Brain microvascular endothelial cell (primary cell): ENCODE data around the gene SLC35C1.

Source experiments
- DNase-seq: peaks from one replicate; pipeline ENCODE4 v3.0.0-alpha.2; 2020
- H3K27ac ChIP-seq: fragments of 250-450 bp; sonication (Bioruptor Pico); 2 replicates; pipeline ENCODE4 v1.5.1; 2020; ENCODE audit warnings: mild to moderate bottlenecking, moderate library complexity
- H3K27me3 ChIP-seq: fragments of 250-450 bp; sonication (Bioruptor Pico); replicated peaks from 2 replicates; pipeline ENCODE4 v1.5.1; 2020; ENCODE audit warnings: mild to moderate bottlenecking
- H3K36me3 ChIP-seq: fragments of 250-450 bp; sonication (Bioruptor Pico); replicated peaks from 2 replicates; pipeline ENCODE4 v1.5.1; 2020; ENCODE audit warnings: mild to moderate bottlenecking
- H3K4me3 ChIP-seq: 2 replicates; pipeline ENCODE4 v1.5.1; 2011; ENCODE audit warnings: low read depth, mild to moderate bottlenecking, control low read depth, low read length, moderate library complexity
- in situ Hi-C: cut with HindIII; loops from 2 replicates; pipeline ENCODE4 v1.10.0; 2017; ENCODE audit warnings: low sequenced_read_pairs, low pct_ligation_motif_present
- TF ChIP-seq, protein P1 (sequence below): IDR thresholded peaks from 2 replicates; pipeline ENCODE4 v1.5.1; 2011; ENCODE audit warnings: low read depth, mild to moderate bottlenecking, moderate library complexity, low read length, control low read depth, inconsistent platforms; ENCODE audit errors: missing control alignments

SLC35C1 gene

DNA sequence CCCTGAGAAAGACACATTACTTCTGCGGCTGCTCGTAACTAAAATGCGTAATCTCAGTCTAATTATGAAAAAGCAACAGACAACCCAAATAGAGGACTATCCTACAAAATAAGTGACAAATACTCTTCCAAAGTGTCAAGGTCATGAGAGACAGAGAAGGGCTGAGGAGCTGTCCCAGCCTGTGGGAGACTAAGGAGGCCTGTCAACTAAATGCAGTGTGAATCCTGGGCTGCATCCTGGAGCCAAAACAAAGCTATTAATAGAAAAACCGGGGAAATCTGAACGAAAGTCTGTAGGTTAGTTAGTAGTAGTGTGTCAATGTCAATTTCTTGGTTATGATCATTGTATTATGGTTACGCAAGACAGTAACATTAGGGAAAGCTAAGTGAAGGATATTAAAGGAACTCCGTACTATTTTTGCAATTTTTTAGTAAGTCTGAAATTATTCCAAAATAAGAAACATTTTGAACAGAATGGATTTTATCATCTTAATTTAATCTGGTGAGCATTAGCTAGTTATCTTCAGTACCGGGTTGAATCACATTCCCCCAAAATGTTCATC lies 39.8 kb upstream of the SLC35C1 start:
- no peaks in the 10 kb centered on the region for H3K36me3 ChIP-seq
- in situ Hi-C loops = loop anchor here (25.0 kb wide), 1 partner anchor 378 kb away; no protein-coding TSS in a partner anchor
- TF ChIP-seq, protein P1, sequence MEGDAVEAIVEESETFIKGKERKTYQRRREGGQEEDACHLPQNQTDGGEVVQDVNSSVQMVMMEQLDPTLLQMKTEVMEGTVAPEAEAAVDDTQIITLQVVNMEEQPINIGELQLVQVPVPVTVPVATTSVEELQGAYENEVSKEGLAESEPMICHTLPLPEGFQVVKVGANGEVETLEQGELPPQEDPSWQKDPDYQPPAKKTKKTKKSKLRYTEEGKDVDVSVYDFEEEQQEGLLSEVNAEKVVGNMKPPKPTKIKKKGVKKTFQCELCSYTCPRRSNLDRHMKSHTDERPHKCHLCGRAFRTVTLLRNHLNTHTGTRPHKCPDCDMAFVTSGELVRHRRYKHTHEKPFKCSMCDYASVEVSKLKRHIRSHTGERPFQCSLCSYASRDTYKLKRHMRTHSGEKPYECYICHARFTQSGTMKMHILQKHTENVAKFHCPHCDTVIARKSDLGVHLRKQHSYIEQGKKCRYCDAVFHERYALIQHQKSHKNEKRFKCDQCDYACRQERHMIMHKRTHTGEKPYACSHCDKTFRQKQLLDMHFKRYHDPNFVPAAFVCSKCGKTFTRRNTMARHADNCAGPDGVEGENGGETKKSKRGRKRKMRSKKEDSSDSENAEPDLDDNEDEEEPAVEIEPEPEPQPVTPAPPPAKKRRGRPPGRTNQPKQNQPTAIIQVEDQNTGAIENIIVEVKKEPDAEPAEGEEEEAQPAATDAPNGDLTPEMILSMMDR = no peak

DNA sequence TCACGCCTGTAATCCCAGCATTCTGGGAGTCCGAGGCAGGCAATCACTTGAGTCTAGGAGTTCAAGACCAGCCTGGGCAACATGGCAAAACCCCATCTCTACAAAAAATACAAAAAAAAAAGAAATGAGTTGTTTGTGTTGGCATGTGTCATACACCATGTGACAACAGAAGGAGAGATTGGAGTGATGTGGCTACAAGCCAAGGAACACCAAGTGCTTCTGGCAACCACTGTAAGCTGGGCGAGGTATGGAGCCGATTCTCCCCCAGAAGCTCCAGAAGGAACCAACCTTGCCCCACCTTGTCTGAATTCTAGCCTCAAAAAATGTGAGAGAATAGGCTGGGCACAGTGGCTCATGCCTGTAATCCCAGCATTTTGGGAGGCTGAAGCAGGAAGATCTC lies 39.1 kb upstream of the SLC35C1 start:
- no peak for DNase-seq
- Histone ChIP-seq H3K36me3 (no peaks in the 10 kb centered on the region), H3K27ac (no peak overlapping the region), H3K27me3 (no peaks in the 10 kb centered on the region), H3K4me3 (no peak overlapping the region)
- TF ChIP-seq, protein P1 = no peak
- in situ Hi-C loops = loop anchor here (25.0 kb wide), 1 partner anchor 379 kb away; no protein-coding TSS in a partner anchor

More for the DNA sequence above, 39.8 kb upstream of the SLC35C1 start:
- Histone ChIP-seq H3K4me3 (no peak overlapping the region), H3K27ac (no peak overlapping the region), H3K27me3 (no peaks in the 10 kb centered on the region)
- no peak for DNase-seq

DNA sequence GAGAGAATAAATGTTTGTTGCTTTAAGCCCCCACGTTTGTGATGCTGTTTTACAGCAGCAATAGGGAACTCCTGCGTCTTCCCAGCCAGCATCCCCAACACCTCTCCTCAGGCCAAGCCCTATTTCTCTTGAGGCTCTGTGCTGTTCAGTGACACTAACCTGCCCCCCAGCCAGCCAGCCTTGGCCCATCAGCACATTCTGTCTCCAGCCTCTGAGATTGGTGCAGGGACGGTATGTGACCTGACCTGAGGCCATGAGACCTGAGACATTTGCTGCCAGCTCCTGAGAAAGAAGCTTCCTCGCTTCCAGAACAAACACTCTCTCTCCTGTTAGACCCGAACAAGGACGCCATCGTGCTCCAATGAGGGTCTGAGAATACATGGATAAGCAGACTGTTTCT lies 38.5 kb upstream of the SLC35C1 start:
- in situ Hi-C loops = loop anchor here (25.0 kb wide), 1 partner anchor 379 kb away; no protein-coding TSS in a partner anchor
- no peaks in the 10 kb centered on the region for H3K36me3 ChIP-seq
- no peaks in the 10 kb centered on the region for H3K27me3 ChIP-seq
- H3K27ac ChIP-seq = no peak overlapping the region
- H3K4me3 ChIP-seq = no peak overlapping the region
- no peak for DNase-seq
- TF ChIP-seq, protein P1 = no peak

DNA sequence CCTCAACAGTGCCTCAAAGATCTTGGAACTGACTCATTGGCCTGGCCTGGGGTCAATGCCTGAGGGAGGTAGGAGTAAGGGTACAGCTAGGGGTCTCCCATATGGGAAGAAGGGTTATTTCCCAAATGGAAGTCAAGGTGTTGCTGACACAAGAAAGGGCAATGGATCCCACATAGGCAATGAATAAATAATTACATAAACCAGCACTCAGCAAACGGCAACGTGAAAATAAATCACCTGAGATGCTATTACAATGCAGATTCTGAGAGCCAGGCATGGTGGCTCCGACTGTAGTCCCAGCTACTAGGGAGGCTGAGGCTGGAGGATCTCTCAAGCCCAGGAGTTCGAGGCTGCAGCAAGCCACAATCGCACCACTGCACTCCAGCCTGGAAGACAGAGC lies 36.5 kb upstream of the SLC35C1 start:
- in situ Hi-C loops = loop anchor here (25.0 kb wide), 1 partner anchor 381 kb away; no protein-coding TSS in a partner anchor
- Histone ChIP-seq H3K27me3 (no peaks in the 10 kb centered on the region), H3K4me3 (no peak overlapping the region), H3K36me3 (no peaks in the 10 kb centered on the region), H3K27ac (no peak overlapping the region)
- TF ChIP-seq, protein P1 = no peak
- no peak for DNase-seq

DNA sequence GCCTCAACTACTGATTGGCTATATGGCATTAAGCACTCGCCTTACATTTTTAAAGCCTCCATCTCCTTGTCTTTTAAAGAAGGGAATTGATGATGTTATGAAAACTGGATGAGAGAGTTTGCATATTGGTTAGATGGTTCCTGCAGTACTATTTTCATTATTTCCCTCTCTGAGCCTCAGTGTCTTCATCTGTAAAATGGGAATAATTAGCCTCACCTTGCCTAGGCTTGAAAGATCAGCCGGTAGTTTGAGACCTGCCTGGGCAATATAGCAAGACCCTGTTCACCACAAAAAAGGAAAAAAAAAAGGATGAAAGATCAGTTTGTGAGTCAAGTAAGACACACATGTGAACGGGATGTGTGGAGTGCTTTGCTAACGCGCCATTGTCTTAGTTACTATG lies 35.0 kb upstream of the SLC35C1 start:
- in situ Hi-C loops = loop anchor here (25.0 kb wide), 1 partner anchor 383 kb away; no protein-coding TSS in a partner anchor
- H3K27me3 ChIP-seq = no peaks in the 10 kb centered on the region

More for the DNA sequence above, 35.0 kb upstream of the SLC35C1 start:
- no peak overlapping the region for H3K4me3 ChIP-seq
- no peak overlapping the region for H3K27ac ChIP-seq
- DNase-seq = no peak
- no peaks in the 10 kb centered on the region for H3K36me3 ChIP-seq
- TF ChIP-seq, protein P1 = no peak
